DLD1 (cell line): ENCODE results near the gene ST7.

Source experiments
- in situ Hi-C: cut with HindIII; loops from 2 replicates; pipeline ENCODE4 v1.10.0; 2017; ENCODE audit warnings: low sequenced_read_pairs

Gene ST7

GRCh38 chr7:117087639-117088396 lies 134.5 kb downstream of the ST7 start:
- in situ Hi-C loops: no loop called here

- in situ Hi-C loops: no loop called here
Measured at GRCh38 chr7:117088623-117089194, 135.4 kb downstream of the ST7 start.

GRCh38 chr7:117090791-117091190 lies 137.5 kb downstream of the ST7 start:
- in situ Hi-C loops: no loop called here

- in situ Hi-C loops: no loop called here
Measured at GRCh38 chr7:117091721-117092120, 138.4 kb downstream of the ST7 start.

- in situ Hi-C loops: no loop called here
Measured at GRCh38 chr7:117092785-117093184, 139.5 kb downstream of the ST7 start.

GRCh38 chr7:117094457-117094856 lies 141.2 kb downstream of the ST7 start:
- in situ Hi-C loops: no loop called here

- in situ Hi-C loops: no loop called here
Measured at GRCh38 chr7:117095055-117095454, 141.8 kb downstream of the ST7 start.

- in situ Hi-C loops: no loop called here
Measured at GRCh38 chr7:117096330-117096729, 143.0 kb downstream of the ST7 start.

- in situ Hi-C loops: no loop called here
Measured at GRCh38 chr7:117096942-117097341, 143.6 kb downstream of the ST7 start.

- in situ Hi-C loops: no loop called here
Measured at GRCh38 chr7:117097860-117098259, 144.6 kb downstream of the ST7 start.

- in situ Hi-C loops: no loop called here
Measured at GRCh38 chr7:117098457-117098856, 145.2 kb downstream of the ST7 start.

- in situ Hi-C loops: no loop called here
Measured at GRCh38 chr7:117101026-117101425, 147.7 kb downstream of the ST7 start.

GRCh38 chr7:117110480-117111315 lies 157.4 kb downstream of the ST7 start:
- in situ Hi-C loops: no loop called here

- in situ Hi-C loops: no loop called here
Measured at GRCh38 chr7:117111535-117111934, 158.2 kb downstream of the ST7 start.

GRCh38 chr7:117112640-117113039 lies 159.3 kb downstream of the ST7 start:
- in situ Hi-C loops: no loop called here

GRCh38 chr7:117113871-117114270 lies 160.6 kb downstream of the ST7 start:
- in situ Hi-C loops: no loop called here

- in situ Hi-C loops: no loop called here
Measured at GRCh38 chr7:117114272-117114671, 161.0 kb downstream of the ST7 start.

- in situ Hi-C loops: no loop called here
Measured at GRCh38 chr7:117116211-117116610, 162.9 kb downstream of the ST7 start.

GRCh38 chr7:117117172-117117571 lies 163.9 kb downstream of the ST7 start:
- in situ Hi-C loops: no loop called here

- in situ Hi-C loops: no loop called here
Measured at GRCh38 chr7:117118579-117119180, 165.4 kb downstream of the ST7 start.

GRCh38 chr7:117119192-117119924 lies 166.1 kb downstream of the ST7 start:
- in situ Hi-C loops: no loop called here
